Gastrocnemius medialis (tissue), 4 donors: ENCODE data around the gene CCND2.

Experiments used
- POLR2A ChIP-seq, 2 donors: fragments of 450-650 bp; IDR thresholded peaks; one replicate each; pipeline ENCODE4 v1.6.1; 2017; ENCODE audit warnings: antibody characterized with exemption in 2 of 2, mild to moderate bottlenecking in 2 of 2, moderate library complexity in 2 of 2
- TF ChIP-seq, protein P1 (sequence below), 5 experiments: fragments of 450-650 bp in 3 of 5; fragments of 200-600 bp in 2 of 5; sonication (generic) in 2 of 5; IDR thresholded peaks in 4 of 5; conservative IDR thresholded peaks in 1 of 5; 1 replicate in 4 of 5; 2 replicates in 1 of 5; pipeline ENCODE4 v1.5.1; 2016 to 2019; ENCODE audit warnings: antibody characterized with exemption in 5 of 5, mild to moderate bottlenecking in 3 of 5, moderate library complexity in 3 of 5

DNA sequence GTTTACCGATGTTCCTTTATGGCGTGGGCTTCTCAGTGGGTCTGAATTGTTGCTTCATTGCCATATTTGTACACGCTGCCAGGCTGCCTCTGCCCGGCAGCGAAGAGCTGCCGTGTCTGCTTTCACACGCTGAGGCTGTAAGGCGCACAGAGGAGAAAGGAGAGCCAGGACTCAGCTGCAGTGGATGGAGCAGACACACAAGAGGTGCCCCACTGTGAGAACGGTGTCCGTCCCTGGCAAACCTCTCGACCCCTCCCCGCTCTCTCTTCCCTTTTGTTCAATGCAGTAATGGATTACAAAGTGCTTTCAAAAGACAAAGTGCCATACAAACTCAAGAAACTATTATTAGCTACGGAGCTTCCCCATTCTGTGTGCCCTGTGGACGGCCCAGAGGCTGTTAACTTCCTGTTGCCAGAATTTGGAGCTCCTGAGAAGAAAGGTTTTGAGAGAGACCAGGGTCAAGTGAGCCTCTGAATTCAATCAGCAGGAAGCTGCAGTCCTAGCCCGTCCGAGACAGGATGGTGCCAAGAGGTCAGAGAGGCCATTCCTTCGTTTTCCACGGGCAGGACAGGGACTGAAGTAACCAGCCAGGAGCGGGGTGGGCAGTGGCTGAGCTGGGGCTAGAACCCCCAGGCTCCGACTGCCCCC, 15.8 kb downstream of the CCND2 start:
- TF ChIP-seq POLR2A (IDR thresholded peaks at IDR 0.05): no peak
- TF ChIP-seq, protein P1, sequence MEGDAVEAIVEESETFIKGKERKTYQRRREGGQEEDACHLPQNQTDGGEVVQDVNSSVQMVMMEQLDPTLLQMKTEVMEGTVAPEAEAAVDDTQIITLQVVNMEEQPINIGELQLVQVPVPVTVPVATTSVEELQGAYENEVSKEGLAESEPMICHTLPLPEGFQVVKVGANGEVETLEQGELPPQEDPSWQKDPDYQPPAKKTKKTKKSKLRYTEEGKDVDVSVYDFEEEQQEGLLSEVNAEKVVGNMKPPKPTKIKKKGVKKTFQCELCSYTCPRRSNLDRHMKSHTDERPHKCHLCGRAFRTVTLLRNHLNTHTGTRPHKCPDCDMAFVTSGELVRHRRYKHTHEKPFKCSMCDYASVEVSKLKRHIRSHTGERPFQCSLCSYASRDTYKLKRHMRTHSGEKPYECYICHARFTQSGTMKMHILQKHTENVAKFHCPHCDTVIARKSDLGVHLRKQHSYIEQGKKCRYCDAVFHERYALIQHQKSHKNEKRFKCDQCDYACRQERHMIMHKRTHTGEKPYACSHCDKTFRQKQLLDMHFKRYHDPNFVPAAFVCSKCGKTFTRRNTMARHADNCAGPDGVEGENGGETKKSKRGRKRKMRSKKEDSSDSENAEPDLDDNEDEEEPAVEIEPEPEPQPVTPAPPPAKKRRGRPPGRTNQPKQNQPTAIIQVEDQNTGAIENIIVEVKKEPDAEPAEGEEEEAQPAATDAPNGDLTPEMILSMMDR (IDR thresholded peaks at IDR 0.05 in 4 of 5, conservative IDR thresholded peaks at IDR 0.05 in 1 of 5): no peak
